Stimulated activated CD8-positive, alpha-beta memory T cell treated with anti-CD3 and anti-CD28 coated beads, Interleukin-7, amount 100 ng/mL, for 24 hours (primary cell): ENCODE results near the gene RAD18.

Experiments used
- DNase-seq: peaks from one replicate; pipeline ENCODE4 v3.0.0-alpha.2; 2020; ENCODE audit warnings: low read depth

RAD18 gene

GRCh38 chr3:8964436-8965370 is 1.4 kb upstream of the RAD18 start:
- DNase-seq: no peak

GRCh38 chr3:8962226-8962861 is 928 bp downstream of the RAD18 start:
- DNase-seq: no peak

- no peak for DNase-seq
Observed at GRCh38 chr3:8959668-8960067, 3.6 kb downstream of the RAD18 start.

GRCh38 chr3:8954938-8955763 is 8.1 kb downstream of the RAD18 start:
- no peak for DNase-seq

- no peak for DNase-seq
Observed at GRCh38 chr3:8953313-8953712, 10.0 kb downstream of the RAD18 start.

GRCh38 chr3:8952130-8952529 is 11.1 kb downstream of the RAD18 start:
- DNase-seq: no peak

- no peak for DNase-seq
Observed at GRCh38 chr3:8945890-8946600, 17.2 kb downstream of the RAD18 start.

- DNase-seq: no peak
Observed at GRCh38 chr3:8942746-8943488, 20.4 kb downstream of the RAD18 start.

GRCh38 chr3:8942115-8942514 is 21.2 kb downstream of the RAD18 start:
- DNase-seq: no peak

- no peak for DNase-seq
Observed at GRCh38 chr3:8938021-8938420, 25.3 kb downstream of the RAD18 start.

GRCh38 chr3:8937064-8938020 is 25.9 kb downstream of the RAD18 start:
- DNase-seq: no peak

- no peak for DNase-seq
Observed at GRCh38 chr3:8932507-8932906, 30.8 kb downstream of the RAD18 start.

GRCh38 chr3:8931342-8931741 is 31.9 kb downstream of the RAD18 start:
- no peak for DNase-seq

- DNase-seq: no peak
Observed at GRCh38 chr3:8929860-8930259, 33.4 kb downstream of the RAD18 start.

- DNase-seq: no peak
Observed at GRCh38 chr3:8914491-8914890, 48.8 kb downstream of the RAD18 start.

- DNase-seq: no peak
Observed at GRCh38 chr3:8911781-8912180, 51.5 kb downstream of the RAD18 start.

- no peak for DNase-seq
Observed at GRCh38 chr3:8909160-8909559, 54.1 kb downstream of the RAD18 start.

- DNase-seq: no peak
Observed at GRCh38 chr3:8903191-8903590, 60.1 kb downstream of the RAD18 start.

- DNase-seq: no peak
Observed at GRCh38 chr3:8900869-8901268, 62.4 kb downstream of the RAD18 start.

- DNase-seq: no peak
Observed at GRCh38 chr3:8899876-8900460, 63.3 kb downstream of the RAD18 start.
